Measurements from ENCODE around the gene KLHL14. TPM values are rescaled to one million over a fixed set of nuclear protein-coding genes. Genes with fewer than 3 reads are reported as not detected.
"Not testable (repeated sequence)": the region's sequence is repeated elsewhere in the genome, so short reads cannot be mapped to it uniquely, and the experiment has no call there.

Gene KLHL14
- total RNA-seq, 1 donor from 2014 or later, result 7.0 TPM

GRCh38 chr18:32798209-32798960 lies 25.6 kb upstream of the KLHL14 start:
- no peak overlapping the region for H3K27ac Mint-ChIP-seq
- no peaks in the 10 kb centered on the region for H3K27me3 Mint-ChIP-seq
- TF ChIP-seq, protein P1, sequence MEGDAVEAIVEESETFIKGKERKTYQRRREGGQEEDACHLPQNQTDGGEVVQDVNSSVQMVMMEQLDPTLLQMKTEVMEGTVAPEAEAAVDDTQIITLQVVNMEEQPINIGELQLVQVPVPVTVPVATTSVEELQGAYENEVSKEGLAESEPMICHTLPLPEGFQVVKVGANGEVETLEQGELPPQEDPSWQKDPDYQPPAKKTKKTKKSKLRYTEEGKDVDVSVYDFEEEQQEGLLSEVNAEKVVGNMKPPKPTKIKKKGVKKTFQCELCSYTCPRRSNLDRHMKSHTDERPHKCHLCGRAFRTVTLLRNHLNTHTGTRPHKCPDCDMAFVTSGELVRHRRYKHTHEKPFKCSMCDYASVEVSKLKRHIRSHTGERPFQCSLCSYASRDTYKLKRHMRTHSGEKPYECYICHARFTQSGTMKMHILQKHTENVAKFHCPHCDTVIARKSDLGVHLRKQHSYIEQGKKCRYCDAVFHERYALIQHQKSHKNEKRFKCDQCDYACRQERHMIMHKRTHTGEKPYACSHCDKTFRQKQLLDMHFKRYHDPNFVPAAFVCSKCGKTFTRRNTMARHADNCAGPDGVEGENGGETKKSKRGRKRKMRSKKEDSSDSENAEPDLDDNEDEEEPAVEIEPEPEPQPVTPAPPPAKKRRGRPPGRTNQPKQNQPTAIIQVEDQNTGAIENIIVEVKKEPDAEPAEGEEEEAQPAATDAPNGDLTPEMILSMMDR (IDR thresholded peaks at IDR 0.05; ENCODE audit: unreplicated experiment), result no peak
- H3K36me3 Mint-ChIP-seq (ENCODE audit: insufficient read depth), result peaks cover 5% of the 10 kb centered on the region
- H3K9me3 Mint-ChIP-seq (ENCODE audit: low read depth), result peaks cover 31% of the 10 kb centered on the region
- H3K4me3 Mint-ChIP-seq (ENCODE audit: low read depth), result no peak overlapping the region
- DNase-seq (ENCODE audit: low spot score, unreplicated experiment), result no peak
- peaks cover 26% of the 10 kb centered on the region for H3K4me1 Mint-ChIP-seq (ENCODE audit: low read depth)

GRCh38 chr18:32794667-32795066 lies 21.8 kb upstream of the KLHL14 start:
- not testable (repeated sequence) for DNase-seq (ENCODE audit: low spot score, unreplicated experiment); H3K4me1 Mint-ChIP-seq (ENCODE audit: low read depth); H3K27ac Mint-ChIP-seq; H3K27me3 Mint-ChIP-seq; H3K4me3 Mint-ChIP-seq (ENCODE audit: low read depth); H3K36me3 Mint-ChIP-seq (ENCODE audit: insufficient read depth)
- H3K9me3 Mint-ChIP-seq (ENCODE audit: low read depth), result peaks cover 31% of the 10 kb centered on the region

DNA sequence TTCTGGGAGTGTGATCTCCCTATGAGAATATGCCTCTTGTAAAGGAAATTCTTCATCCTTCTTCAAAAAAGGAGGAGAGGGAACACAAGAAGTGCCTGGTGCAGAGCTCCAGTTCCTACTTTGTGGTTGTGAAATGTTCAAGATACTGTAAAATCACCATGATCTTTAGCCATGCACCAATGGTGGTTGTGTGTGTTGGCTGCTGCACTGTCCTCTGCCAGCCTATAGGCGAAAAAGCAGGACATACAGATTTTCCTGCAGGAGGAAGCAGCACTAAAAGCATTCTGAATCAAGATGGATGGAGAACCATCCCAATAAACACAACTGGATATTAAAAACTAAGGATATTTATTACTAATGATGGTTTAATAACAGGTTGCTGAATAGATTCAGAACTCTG lies 6.2 kb upstream of the KLHL14 start:
- H3K36me3 Mint-ChIP-seq (ENCODE audit: insufficient read depth), result no peaks in the 10 kb centered on the region
- no peak overlapping the region for H3K27ac Mint-ChIP-seq
- H3K27me3 Mint-ChIP-seq, result no peaks in the 10 kb centered on the region
- H3K4me3 Mint-ChIP-seq (ENCODE audit: low read depth), result no peak overlapping the region
- no peak for DNase-seq (ENCODE audit: low spot score, unreplicated experiment)
- TF ChIP-seq, protein P1 (IDR thresholded peaks at IDR 0.05; ENCODE audit: unreplicated experiment), result no peak
- no peaks in the 10 kb centered on the region for H3K4me1 Mint-ChIP-seq (ENCODE audit: low read depth)
- no peaks in the 10 kb centered on the region for H3K9me3 Mint-ChIP-seq (ENCODE audit: low read depth)

DNA sequence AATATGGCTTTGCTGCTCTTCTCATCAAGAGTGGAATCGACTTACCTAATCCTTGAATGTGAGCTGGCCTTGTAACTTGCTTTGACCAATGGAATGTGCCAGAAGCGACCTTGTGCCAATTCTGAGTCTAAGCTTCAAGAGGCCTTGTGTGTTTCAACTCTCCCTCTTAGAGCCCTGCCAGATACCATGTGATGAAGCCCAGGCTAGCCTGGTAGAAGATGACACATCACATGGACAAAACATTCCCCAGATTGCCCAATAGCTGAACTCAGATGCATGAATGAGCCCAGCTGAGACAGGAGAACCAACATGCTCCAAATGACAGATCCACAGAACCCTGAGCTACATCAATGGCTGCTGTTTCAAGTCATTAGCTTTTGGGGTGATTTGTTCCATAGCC lies 4.2 kb upstream of the KLHL14 start:
- peaks cover 13% of the 10 kb centered on the region for H3K4me1 Mint-ChIP-seq (ENCODE audit: low read depth)
- peaks cover 6% of the 10 kb centered on the region for H3K27me3 Mint-ChIP-seq
- H3K4me3 Mint-ChIP-seq (ENCODE audit: low read depth), result no peak overlapping the region
- DNase-seq (ENCODE audit: low spot score, unreplicated experiment), result no peak
- TF ChIP-seq, protein P1 (IDR thresholded peaks at IDR 0.05; ENCODE audit: unreplicated experiment), result no peak
- H3K36me3 Mint-ChIP-seq (ENCODE audit: insufficient read depth), result no peaks in the 10 kb centered on the region
- H3K27ac Mint-ChIP-seq, result no peak overlapping the region
- no peaks in the 10 kb centered on the region for H3K9me3 Mint-ChIP-seq (ENCODE audit: low read depth)

GRCh38 chr18:32776561-32776960 lies 3.7 kb upstream of the KLHL14 start:
- peaks cover 6% of the 10 kb centered on the region for H3K27me3 Mint-ChIP-seq
- DNase-seq (ENCODE audit: low spot score, unreplicated experiment), result no peak
- H3K4me3 Mint-ChIP-seq (ENCODE audit: low read depth), result no peak overlapping the region
- TF ChIP-seq, protein P1 (IDR thresholded peaks at IDR 0.05; ENCODE audit: unreplicated experiment), result no peak
- no peaks in the 10 kb centered on the region for H3K36me3 Mint-ChIP-seq (ENCODE audit: insufficient read depth)
- H3K4me1 Mint-ChIP-seq (ENCODE audit: low read depth), result peaks cover 13% of the 10 kb centered on the region
- H3K9me3 Mint-ChIP-seq (ENCODE audit: low read depth), result no peaks in the 10 kb centered on the region
- no peak overlapping the region for H3K27ac Mint-ChIP-seq

- Mint-ChIP-seq H3K27ac (no peak overlapping the region), H3K27me3 (peaks cover 6% of the 10 kb centered on the region)
These were observed 2.8 kb upstream of the KLHL14 start for GRCh38 chr18:32775628-32776027.

More at GRCh38 chr18:32775628-32776027, 2.8 kb upstream of the KLHL14 start:
- H3K4me1 Mint-ChIP-seq (ENCODE audit: low read depth), result peaks cover 13% of the 10 kb centered on the region
- no peaks in the 10 kb centered on the region for H3K36me3 Mint-ChIP-seq (ENCODE audit: insufficient read depth)
- TF ChIP-seq, protein P1 (IDR thresholded peaks at IDR 0.05; ENCODE audit: unreplicated experiment), result no peak
- no peak for DNase-seq (ENCODE audit: low spot score, unreplicated experiment)
- no peak overlapping the region for H3K4me3 Mint-ChIP-seq (ENCODE audit: low read depth)
- H3K9me3 Mint-ChIP-seq (ENCODE audit: low read depth), result no peaks in the 10 kb centered on the region
